Tibial artery (tissue), 4 donors: Measurements from ENCODE around the gene KRT3.

ENCODE experiments used
- DNase-seq, 2 donors: peaks; one replicate each; pipeline ENCODE4 v3.0.0-alpha.2; 2019
- H3K27ac ChIP-seq, 2 donors: fragments of 200-600 bp; sonication (generic) in 1 of 2; 1 replicate in 1 of 2; 2 replicates in 1 of 2; pipeline ENCODE4 v1.5.1; 2018 to 2019; ENCODE audit warnings: mild to moderate bottlenecking in 1 of 2
- H3K27me3 ChIP-seq, 2 donors: fragments of 200-600 bp; sonication (generic) in 1 of 2; one replicate each; pipeline versions ENCODE4 v1.5.1 to v1.6.0; 2016 to 2019
- H3K36me3 ChIP-seq, 3 donors: fragments of 200-600 bp; sonication (generic) in 2 of 3; one replicate each; pipeline ENCODE4 v1.5.1; 2016 to 2019; ENCODE audit warnings: mild to moderate bottlenecking in 2 of 3
- H3K4me1 ChIP-seq, 4 donors: fragments of 200-600 bp; sonication (generic) in 2 of 4; 1 replicate in 3 of 4; 2 replicates in 1 of 4; pipeline ENCODE4 v1.5.1; 2016 to 2019
- H3K4me3 ChIP-seq, 2 donors: fragments of 200-600 bp; sonication (generic) in 1 of 2; 1 replicate in 1 of 2; 2 replicates in 1 of 2; pipeline ENCODE4 v1.5.1; 2018 to 2019; ENCODE audit warnings: mild to moderate bottlenecking in 2 of 2
- H3K9me3 ChIP-seq, 3 donors: fragments of 200-600 bp; sonication (generic) in 1 of 3; one replicate each; pipeline ENCODE4 v1.5.1; 2016 to 2019
- CTCF ChIP-seq, 2 experiments: fragments of 200-600 bp in 1 of 2; fragments of 450-650 bp in 1 of 2; IDR thresholded peaks; one replicate each; pipeline ENCODE4 v1.5.1; 2017 to 2019; ENCODE audit warnings: antibody characterized with exemption in 2 of 2, mild to moderate bottlenecking in 1 of 2, moderate library complexity in 1 of 2
- intact Hi-C: fragments of 100-400 bp; cut with DNase I; formaldehyde crosslinking; loops from one replicate; pipeline ENCODE4 v1.15.0; 2023; ENCODE audit warnings: low total_unique reads

The KRT3 gene

GRCh38 chr12:52776435-52776834, 19.5 kb downstream of the KRT3 start:
- TF ChIP-seq CTCF (IDR thresholded peaks at IDR 0.05) = no peak
- Histone ChIP-seq H3K27me3 (peaks cover 0 to 22% of the 10 kb centered on the region in 2 donors), H3K9me3 (no peaks in the 10 kb centered on the region)

GRCh38 chr12:52774629-52775250, 21.2 kb downstream of the KRT3 start:
- TF ChIP-seq CTCF (IDR thresholded peaks at IDR 0.05) = no peak
- H3K4me3 ChIP-seq = no peak overlapping the region
- DNase-seq = no peak
- H3K9me3 ChIP-seq = no peaks in the 10 kb centered on the region
- peaks cover 0 to 22% of the 10 kb centered on the region in 2 donors for H3K27me3 ChIP-seq
- H3K36me3 ChIP-seq = no peaks in the 10 kb centered on the region
- no peaks in the 10 kb centered on the region for H3K4me1 ChIP-seq
- intact Hi-C loops = no loop called here
- H3K27ac ChIP-seq = no peak overlapping the region

More at GRCh38 chr12:52776435-52776834, 19.5 kb downstream of the KRT3 start:
- no peak overlapping the region for H3K27ac ChIP-seq
- H3K4me1 ChIP-seq = no peaks in the 10 kb centered on the region
- H3K4me3 ChIP-seq = no peak overlapping the region
- DNase-seq = no peak
- intact Hi-C loops = no loop called here
- no peaks in the 10 kb centered on the region for H3K36me3 ChIP-seq

GRCh38 chr12:52772772-52773171, 23.1 kb downstream of the KRT3 start:
- no peak overlapping the region for H3K4me3 ChIP-seq

GRCh38 chr12:52772188-52772587, 23.7 kb downstream of the KRT3 start:
- Histone ChIP-seq H3K27ac (no peak overlapping the region), H3K36me3 (no peaks in the 10 kb centered on the region), H3K9me3 (no peaks in the 10 kb centered on the region), H3K27me3 (peaks cover 0 to 13% of the 10 kb centered on the region in 2 donors), H3K4me3 (no peak overlapping the region), H3K4me1 (no peaks in the 10 kb centered on the region)
- TF ChIP-seq CTCF (IDR thresholded peaks at IDR 0.05) = no peak
- DNase-seq = no peak
- intact Hi-C loops = no loop called here

More at GRCh38 chr12:52772772-52773171, 23.1 kb downstream of the KRT3 start:
- Histone ChIP-seq H3K27me3 (peaks cover 0 to 16% of the 10 kb centered on the region in 2 donors), H3K27ac (no peak overlapping the region), H3K36me3 (no peaks in the 10 kb centered on the region), H3K4me1 (no peaks in the 10 kb centered on the region), H3K9me3 (no peaks in the 10 kb centered on the region)
- DNase-seq = no peak
- intact Hi-C loops = no loop called here
- TF ChIP-seq CTCF (IDR thresholded peaks at IDR 0.05) = no peak

- Histone ChIP-seq H3K27ac (no peak overlapping the region), H3K4me3 (no peak overlapping the region), H3K4me1 (no peaks in the 10 kb centered on the region), H3K9me3 (no peaks in the 10 kb centered on the region), H3K27me3 (peaks cover 0 to 7% of the 10 kb centered on the region in 2 donors), H3K36me3 (no peaks in the 10 kb centered on the region)
- DNase-seq = no peak
- intact Hi-C loops = no loop called here
- no peak for TF ChIP-seq CTCF (IDR thresholded peaks at IDR 0.05)
Observed at GRCh38 chr12:52771505-52771904, 24.4 kb downstream of the KRT3 start.

- DNase-seq = no peak
- TF ChIP-seq CTCF (IDR thresholded peaks at IDR 0.05) = no peak
- H3K36me3 ChIP-seq = no peaks in the 10 kb centered on the region
- no peaks in the 10 kb centered on the region for H3K9me3 ChIP-seq
- peaks cover 0 to 7% of the 10 kb centered on the region in 2 donors for H3K27me3 ChIP-seq
- H3K27ac ChIP-seq = no peak overlapping the region
- no peak overlapping the region for H3K4me3 ChIP-seq
- no peaks in the 10 kb centered on the region for H3K4me1 ChIP-seq
- intact Hi-C loops = no loop called here
Observed at GRCh38 chr12:52771088-52771487, 24.8 kb downstream of the KRT3 start.
